NCI-H1048 (cell line): Measurements from ENCODE around the gene NACC1.

Experiments used
- DNase-seq: peaks from one replicate; lab custom pipeline; 2025; lab: John Stamatoyannopoulos, UW

The NACC1 gene

GRCh38 chr19:13117772-13118423 is at the start of gene NACC1:
TSS of gene NACC1 (plus strand) at chr19:13118264. CDS start at chr19:13135208, 16,944 bp downstream.
- peak; percentile 73 for DNase-seq

- DNase-seq, result no peak
Observed at GRCh38 chr19:13069415-13070359, 48.4 kb upstream of the NACC1 start.

GRCh38 chr19:13070425-13071140 is 47.5 kb upstream of the NACC1 start:
- no peak for DNase-seq

GRCh38 chr19:13071444-13072187 is 46.4 kb upstream of the NACC1 start:
- no peak for DNase-seq

GRCh38 chr19:13072188-13072908 is 45.7 kb upstream of the NACC1 start:
- DNase-seq, result no peak

- DNase-seq, result no peak
Observed at GRCh38 chr19:13073263-13073662, 44.8 kb upstream of the NACC1 start.

- DNase-seq, result no peak
Observed at GRCh38 chr19:13074378-13074777, 43.7 kb upstream of the NACC1 start.

- DNase-seq, result no peak
Observed at GRCh38 chr19:13076320-13076719, 41.7 kb upstream of the NACC1 start.

- DNase-seq, result no peak
Observed at GRCh38 chr19:13076787-13077186, 41.3 kb upstream of the NACC1 start.

GRCh38 chr19:13077240-13077639 is 40.8 kb upstream of the NACC1 start:
- no peak for DNase-seq

- DNase-seq, result no peak
Observed at GRCh38 chr19:13078381-13078780, 39.7 kb upstream of the NACC1 start.

GRCh38 chr19:13078897-13079541 is 39.0 kb upstream of the NACC1 start:
- DNase-seq, result no peak

- no peak for DNase-seq
Observed at GRCh38 chr19:13079542-13079986, 38.5 kb upstream of the NACC1 start.

- DNase-seq, result no peak
Observed at GRCh38 chr19:13082192-13083007, 35.7 kb upstream of the NACC1 start.

GRCh38 chr19:13083008-13083404 is 35.1 kb upstream of the NACC1 start:
- no peak for DNase-seq

- DNase-seq, result no peak
Observed at GRCh38 chr19:13083627-13084026, 34.4 kb upstream of the NACC1 start.

- DNase-seq, result no peak
Observed at GRCh38 chr19:13085666-13086065, 32.4 kb upstream of the NACC1 start.

- no peak for DNase-seq
Observed at GRCh38 chr19:13086341-13086740, 31.7 kb upstream of the NACC1 start.

- no peak for DNase-seq
Observed at GRCh38 chr19:13087295-13087694, 30.8 kb upstream of the NACC1 start.
